Body of pancreas (tissue), 4 donors: ENCODE data around the gene GHRHR. TPM values are rescaled to one million over a fixed set of nuclear protein-coding genes. Genes with fewer than 3 reads are reported as not detected.
A peak's percentile ranks its signal among the peaks of the same experiment; 100 is the strongest.

Experiments used
- ATAC-seq: fragments of 150-250 bp; one replicate; pipeline ENCODE4 v1.9.1; 2016
- DNase-seq, 4 donors: peaks; one replicate each; pipeline ENCODE4 v3.0.0-alpha.2; 2019
- H3K27ac ChIP-seq, 4 donors: fragments of 200-600 bp; sonication (generic); 1 replicate in 3 of 4; 2 replicates in 1 of 4; pipeline versions ENCODE4 v1.5.1 to v1.6.1; 2016 to 2019; ENCODE audit warnings: mild to moderate bottlenecking in 1 of 4, mixed read lengths in 1 of 4, moderate library complexity in 1 of 4
- H3K27me3 ChIP-seq, 2 donors: fragments of 200-600 bp; sonication (generic); one replicate each; pipeline ENCODE4 v1.6.0; 2016; ENCODE audit warnings: mild to moderate bottlenecking in 1 of 2
- H3K36me3 ChIP-seq, 2 donors: fragments of 200-600 bp; sonication (generic); replicated peaks in 1 of 2; 2 replicates each; pipeline ENCODE4 v1.5.1; 2016; ENCODE audit warnings: low read depth in 2 of 2; ENCODE audit not compliant: insufficient read depth in 1 of 2
- H3K4me1 ChIP-seq: fragments of 200-600 bp; sonication (generic); one replicate; pipeline ENCODE4 v1.6.0; 2016
- H3K4me3 ChIP-seq, 2 donors: fragments of 200-600 bp; sonication (generic); 1 replicate in 1 of 2; 2 replicates in 1 of 2; pipeline ENCODE4 v1.5.1; 2016 to 2019
- H3K9me3 ChIP-seq, 3 donors: fragments of 200-600 bp; sonication (generic); 1 replicate in 2 of 3; 2 replicates in 1 of 3; pipeline ENCODE4 v1.5.1; 2016
- CTCF ChIP-seq, 7 experiments: fragments of 450-650 bp in 4 of 7; fragments of 200-600 bp in 3 of 7; sonication (generic) in 3 of 7; IDR thresholded peaks; one replicate each; pipeline ENCODE4 v1.5.1; 2016 to 2019; ENCODE audit warnings: antibody characterized with exemption in 7 of 7
- POLR2A ChIP-seq, 3 donors: fragments of 450-650 bp; IDR thresholded peaks; one replicate each; pipeline ENCODE4 v1.6.1; 2016; ENCODE audit warnings: antibody characterized with exemption in 3 of 3, mild to moderate bottlenecking in 2 of 3
- WGBS, 2 donors: methylation state at CpG; one replicate each; pipeline ENCODE4 v1.1.5; 2017; 5-methylcytosine and 5-hydroxymethylcytosine counted together
- intact Hi-C: fragments of 100-400 bp; cut with DNase I; formaldehyde crosslinking; loops from one replicate; pipeline ENCODE4 v1.15.1; 2023
- total RNA-seq, 2 donors: library from RNA; depleted of rRNA; stranded (reverse); fragments of >200 nt; gene quantifications; one replicate each; pipeline ENCODE4 v1.1.0, GENCODE V29; 2016

Gene GHRHR
- total RNA-seq, 2 donors from 2014 or later: not detected

DNA sequence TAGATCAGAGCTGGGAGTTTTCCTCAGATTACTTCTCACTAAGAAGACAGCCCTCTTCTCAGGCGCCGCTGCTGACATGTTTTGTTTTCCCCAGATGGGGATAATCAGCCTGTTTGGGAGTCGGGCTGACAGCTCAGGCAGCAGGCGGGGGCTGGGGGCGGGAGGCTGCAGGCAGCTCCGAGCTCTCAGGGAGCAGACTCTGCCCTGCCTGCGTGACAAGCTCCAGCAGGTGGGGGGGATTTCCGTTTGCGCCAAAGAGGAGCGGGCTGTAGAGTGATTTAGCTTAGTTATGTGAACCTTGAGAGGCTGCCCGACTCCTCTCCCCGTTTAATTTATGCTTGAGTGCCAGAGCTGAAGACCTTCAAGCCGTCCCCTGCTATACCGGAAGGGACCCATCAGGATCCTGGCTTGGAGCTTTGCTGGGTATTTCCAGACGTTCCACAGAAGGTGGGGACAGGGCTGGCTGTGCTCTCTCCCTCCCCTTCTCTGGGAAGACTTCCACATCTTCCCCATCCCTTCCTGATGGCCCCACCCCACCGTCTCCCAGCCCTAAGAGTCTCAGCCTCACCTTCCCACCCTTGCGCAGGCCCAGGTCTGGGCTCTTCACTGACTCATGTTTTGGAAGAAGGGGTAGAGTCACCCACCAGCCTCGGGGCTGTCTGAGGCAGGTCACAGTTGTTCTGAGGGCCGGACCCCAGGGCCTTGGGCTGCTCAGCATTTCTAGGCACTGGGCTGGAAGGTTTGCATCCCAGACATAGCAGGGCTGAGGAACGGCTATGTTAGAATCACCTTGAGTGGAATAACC, 63.6 kb downstream of the GHRHR start:
- intact Hi-C loops: no loop called here
- H3K27me3 ChIP-seq: no peaks in the 10 kb centered on the region
- no peak overlapping the region for H3K4me3 ChIP-seq
- ATAC-seq (no peak), DNase-seq (peak in 1 of 4 donors; percentile 4)
- H3K36me3 ChIP-seq: no peaks in the 10 kb centered on the region
- TF ChIP-seq CTCF (IDR thresholded peaks at IDR 0.05) (no peak), POLR2A (IDR thresholded peaks at IDR 0.05) (no peak)
- H3K4me1 ChIP-seq: no peaks in the 10 kb centered on the region
- H3K9me3 ChIP-seq: no peaks in the 10 kb centered on the region
- WGBS, 2 donors: 46 to 47% methylated on average over 19 to 20 of the region's 20 CpGs
- no peak overlapping the region for H3K27ac ChIP-seq

GRCh38 chr7:31028006-31028405, 64.3 kb downstream of the GHRHR start:
- H3K27me3 ChIP-seq: no peaks in the 10 kb centered on the region
- DNase-seq: no peak
- 86 to 92% methylated on average over 5 of the region's 5 CpGs for WGBS, 2 donors
- H3K27ac ChIP-seq: no peak overlapping the region
- H3K4me1 ChIP-seq: no peaks in the 10 kb centered on the region
- no peaks in the 10 kb centered on the region for H3K9me3 ChIP-seq
- H3K4me3 ChIP-seq: no peak overlapping the region
- intact Hi-C loops: no loop called here
- TF ChIP-seq CTCF (IDR thresholded peaks at IDR 0.05) (no peak), POLR2A (IDR thresholded peaks at IDR 0.05) (no peak)
- no peaks in the 10 kb centered on the region for H3K36me3 ChIP-seq
- ATAC-seq: no peak

DNA sequence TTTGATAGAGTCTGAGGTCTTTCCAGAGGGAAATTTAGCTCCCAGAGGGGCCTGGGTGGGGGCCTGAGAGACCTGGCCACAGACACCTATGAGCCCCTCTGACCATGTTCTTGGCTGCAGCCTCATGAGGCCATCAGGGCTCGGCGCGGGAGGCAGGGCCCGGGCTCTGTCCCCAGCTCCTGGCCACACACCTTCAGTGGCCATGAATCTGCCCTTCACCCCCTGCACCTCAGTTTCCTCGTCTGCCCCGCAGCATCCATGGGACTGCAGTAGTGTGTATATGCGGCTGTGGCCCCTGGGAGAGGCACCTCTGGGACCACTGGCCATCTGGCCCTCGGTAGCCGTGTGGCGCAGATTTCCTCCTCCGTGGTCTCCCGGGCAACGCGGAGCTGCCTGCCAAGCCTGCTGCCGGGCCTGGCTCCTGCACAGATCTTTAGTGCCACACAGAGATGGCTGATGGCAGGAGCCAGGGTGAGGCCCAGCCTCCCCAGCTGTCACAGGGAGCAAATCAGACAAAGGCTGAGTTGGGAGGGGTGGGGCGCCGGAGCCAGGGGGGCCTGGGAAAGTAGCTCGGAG, 64.8 kb downstream of the GHRHR start:
- H3K4me1 ChIP-seq: no peaks in the 10 kb centered on the region
- H3K27me3 ChIP-seq: no peaks in the 10 kb centered on the region
- peak in 2 of 4 donors; percentile 10 to 13 for DNase-seq
- no peak overlapping the region for H3K4me3 ChIP-seq
- H3K9me3 ChIP-seq: no peaks in the 10 kb centered on the region
- TF ChIP-seq POLR2A (IDR thresholded peaks at IDR 0.05) (no peak), CTCF (IDR thresholded peaks at IDR 0.05) (no peak)
- H3K36me3 ChIP-seq: no peaks in the 10 kb centered on the region
- WGBS, 2 donors: 86 to 93% methylated on average over 9 to 10 of the region's 18 CpGs
- intact Hi-C loops: no loop called here
- no peak for ATAC-seq
- H3K27ac ChIP-seq: no peak overlapping the region

Other genes with a start within 250 kb of the GHRHR start
- gene INMT, start 211.8 kb upstream of the GHRHR start, total RNA-seq: 10 to 100 TPM; 30.4 to 48.1 TPM
- 1 to 10 TPM; 7.5 to 8.6 TPM for gene MINDY4, start 192.5 kb upstream of the GHRHR start, total RNA-seq
- gene AQP1, start 52.1 kb upstream of the GHRHR start, total RNA-seq: 100 to 1,000 TPM; 197 to 204 TPM
- 1 to 10 TPM; 1.8 to 8.2 TPM for gene ADCYAP1R1, start 88.4 kb downstream of the GHRHR start, total RNA-seq